Ishikawa (cell line): ENCODE results near the gene TMF1.

Experiments used
- CEBPB ChIP-seq: IDR thresholded peaks from 2 replicates; pipeline ENCODE4 v1.6.1; 2012
- CREB1 ChIP-seq: IDR thresholded peaks from 2 replicates; pipeline ENCODE4 v1.6.1; 2012; ENCODE audit warnings: low read depth
- EGR1 ChIP-seq: IDR thresholded peaks from 2 replicates; pipeline ENCODE4 v1.6.1; 2012
- EP300 ChIP-seq: IDR thresholded peaks from 2 replicates; pipeline ENCODE4 v1.6.1; 2012; ENCODE audit warnings: borderline replicate concordance
- FOXM1 ChIP-seq: IDR thresholded peaks from 2 replicates; pipeline ENCODE4 v1.6.1; 2012; ENCODE audit warnings: low read depth, borderline replicate concordance
- MAX ChIP-seq: IDR thresholded peaks from 2 replicates; pipeline ENCODE4 v1.6.1; 2012
- NFIC ChIP-seq: IDR thresholded peaks from 2 replicates; pipeline ENCODE4 v1.6.1; 2012
- RAD21 ChIP-seq: IDR thresholded peaks from 2 replicates; pipeline ENCODE4 v1.6.1; 2012; ENCODE audit warnings: low read depth
- REST ChIP-seq: IDR thresholded peaks from 2 replicates; pipeline ENCODE4 v1.6.1; 2012; ENCODE audit warnings: low read depth, mild to moderate bottlenecking
- TAF1 ChIP-seq: IDR thresholded peaks from 2 replicates; pipeline ENCODE4 v1.6.1; 2012; ENCODE audit warnings: low read depth, mild to moderate bottlenecking
- TCF12 ChIP-seq: IDR thresholded peaks from 2 replicates; pipeline ENCODE4 v1.6.1; 2012; ENCODE audit warnings: low read depth
- TEAD4 ChIP-seq: IDR thresholded peaks from 2 replicates; pipeline ENCODE4 v1.6.1; 2012
- USF1 ChIP-seq: IDR thresholded peaks from 2 replicates; pipeline ENCODE4 v1.6.1; 2012
- YY1 ChIP-seq: IDR thresholded peaks from 2 replicates; pipeline ENCODE4 v1.6.1; 2012; ENCODE audit warnings: low read depth
- ZBTB7A ChIP-seq: IDR thresholded peaks from 2 replicates; pipeline ENCODE4 v1.6.1; 2012; ENCODE audit warnings: low read depth

Gene TMF1

GRCh38 chr3:69095636-69096035 lies 43.5 kb upstream of the TMF1 start:
- TF ChIP-seq FOXM1 = no peak
- no peak for TF ChIP-seq ZBTB7A
- TF ChIP-seq REST = no peak
- no peak for TF ChIP-seq TEAD4
- no peak for TF ChIP-seq EGR1
- TF ChIP-seq TAF1 = no peak
- no peak for TF ChIP-seq CEBPB
- TF ChIP-seq USF1 = no peak
- no peak for TF ChIP-seq CREB1
- TF ChIP-seq MAX = no peak
- TF ChIP-seq YY1 = no peak
- no peak for TF ChIP-seq EP300
- TF ChIP-seq TCF12 = no peak
- no peak for TF ChIP-seq NFIC
- no peak for TF ChIP-seq RAD21

GRCh38 chr3:69094467-69095205 lies 42.5 kb upstream of the TMF1 start:
- TF ChIP-seq TAF1 (no peak), CEBPB (no peak), NFIC (no peak), USF1 (no peak), TEAD4 (no peak), TCF12 (no peak), EGR1 (no peak), FOXM1 (no peak), ZBTB7A (no peak), REST (no peak), RAD21 (no peak), CREB1 (no peak), EP300 (no peak), YY1 (no peak), MAX (no peak)

- TF ChIP-seq FOXM1 (no peak), MAX (no peak), EGR1 (no peak), USF1 (no peak), ZBTB7A (no peak), YY1 (no peak), RAD21 (no peak), EP300 (no peak), TEAD4 (no peak), TCF12 (no peak), NFIC (no peak), TAF1 (no peak), REST (no peak), CREB1 (no peak), CEBPB (no peak)
These were observed 39.9 kb upstream of the TMF1 start for GRCh38 chr3:69092030-69092516.
